A549 treated with RU486 at 1 μM for 4 hours (cell line): ENCODE results near the gene GALT. TPM values are rescaled to one million over a fixed set of nuclear protein-coding genes. Genes with fewer than 3 reads are reported as not detected.

Source experiments
- total RNA-seq: library from RNA; stranded (reverse); fragments of 200-300 nt; extraction: Qiagen RNA extraction; gene quantifications from 5 replicates; pipeline ENCODE4 v1.2.3, GENCODE V29; 2022; ENCODE audit warnings: low read depth

GALT gene
- total RNA-seq = 15.5 to 21.5 TPM (median 19.6 TPM) in 5 replicates

DNA sequence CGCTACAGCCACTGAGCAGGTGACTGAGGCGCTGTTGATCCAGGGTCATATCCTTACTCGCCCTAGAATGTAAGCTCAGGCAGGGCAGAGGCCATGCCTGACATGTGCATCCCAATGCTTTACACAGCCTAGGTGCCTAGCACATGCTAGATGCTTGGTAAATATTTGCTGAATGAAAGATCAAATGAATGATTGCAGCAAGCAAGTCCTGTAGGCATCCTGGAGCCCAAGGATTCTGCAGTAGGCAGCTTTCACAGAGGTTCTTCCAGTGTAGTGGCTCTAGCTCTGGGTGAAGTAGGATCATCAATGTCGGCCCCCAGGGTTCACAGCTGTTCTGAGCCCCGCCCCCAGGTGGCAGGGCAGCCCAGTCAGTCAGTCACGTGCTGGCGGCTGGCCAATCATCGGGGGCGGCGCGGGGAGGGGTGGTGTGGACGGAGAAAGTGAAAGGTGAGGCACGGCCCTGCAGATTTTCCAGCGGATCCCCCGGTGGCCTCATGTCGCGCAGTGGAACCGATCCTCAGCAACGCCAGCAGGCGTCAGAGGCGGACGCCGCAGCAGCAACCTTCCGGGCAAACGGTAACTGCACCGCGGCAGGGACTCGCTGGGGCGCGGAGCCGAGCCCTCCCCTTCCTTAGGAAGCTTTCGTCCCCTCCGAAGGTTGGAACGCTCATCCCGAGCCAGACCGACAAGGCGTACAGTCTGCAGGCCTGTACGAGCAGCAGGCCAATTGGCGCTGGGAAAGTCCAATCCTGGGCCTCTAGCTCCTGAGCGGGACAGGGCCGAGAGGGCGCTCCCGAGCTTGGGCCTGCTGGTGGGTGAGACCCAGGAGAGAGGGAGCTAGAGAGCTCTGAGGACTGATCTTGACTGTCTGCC, at the start of gene GALT:
GALT (plus strand) TSS at position 465 of the 873 bp plus-strand sequence; CDS start at position 495, 30 bp downstream.

DNA sequence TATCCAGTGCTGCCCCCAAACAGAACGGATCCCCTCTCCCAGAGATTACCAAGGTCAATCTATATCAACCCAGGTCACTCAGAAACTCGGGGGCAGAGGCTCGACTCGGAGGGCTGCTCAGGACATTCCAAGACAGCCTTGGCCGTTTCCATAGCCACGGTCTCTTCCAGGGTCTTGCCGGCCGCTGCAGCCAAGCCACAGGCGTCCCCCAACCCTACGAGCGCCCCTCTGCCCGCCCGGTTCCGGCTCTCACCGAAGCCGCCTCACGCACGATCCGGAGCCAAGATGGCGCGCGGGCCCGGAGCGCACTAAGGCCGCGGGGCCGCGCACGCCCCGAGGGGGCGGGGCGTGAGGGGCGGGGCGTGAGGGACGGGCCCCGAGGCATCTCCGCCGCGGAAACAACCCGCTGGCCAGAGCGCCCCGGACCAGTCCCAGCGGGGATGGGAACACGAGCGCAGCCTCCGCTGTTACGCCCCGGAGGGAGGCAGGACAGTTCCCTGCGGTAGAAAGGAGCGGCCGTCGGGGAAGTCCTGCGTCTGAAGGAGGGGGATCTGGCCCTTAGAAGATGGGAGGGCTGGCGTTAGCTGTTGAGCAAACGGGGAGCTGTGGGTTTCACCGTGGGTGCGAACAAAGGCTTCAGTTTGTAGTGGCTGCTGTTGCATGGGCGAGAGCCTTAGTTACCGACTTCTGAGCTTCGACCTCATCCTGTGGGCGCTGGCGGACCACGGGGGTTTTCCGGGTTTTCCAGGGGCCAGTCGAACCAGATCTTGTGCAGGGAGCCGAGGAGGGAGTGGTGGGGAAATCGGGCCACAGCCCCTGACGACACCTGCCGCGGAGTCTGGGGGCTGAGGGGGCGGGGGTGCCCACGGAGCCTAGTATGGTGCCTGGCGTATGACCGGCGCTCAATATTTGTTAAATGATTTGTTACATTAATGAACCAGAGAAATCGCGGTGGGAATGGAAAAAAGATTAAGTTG, 34.4 kb upstream of the GALT start, which contains the start of gene RPP25L:
RPP25L (minus strand) TSS at position 287 of the 977 bp plus-strand sequence. CDS start 801 bp downstream, outside the sequence.

DNA sequence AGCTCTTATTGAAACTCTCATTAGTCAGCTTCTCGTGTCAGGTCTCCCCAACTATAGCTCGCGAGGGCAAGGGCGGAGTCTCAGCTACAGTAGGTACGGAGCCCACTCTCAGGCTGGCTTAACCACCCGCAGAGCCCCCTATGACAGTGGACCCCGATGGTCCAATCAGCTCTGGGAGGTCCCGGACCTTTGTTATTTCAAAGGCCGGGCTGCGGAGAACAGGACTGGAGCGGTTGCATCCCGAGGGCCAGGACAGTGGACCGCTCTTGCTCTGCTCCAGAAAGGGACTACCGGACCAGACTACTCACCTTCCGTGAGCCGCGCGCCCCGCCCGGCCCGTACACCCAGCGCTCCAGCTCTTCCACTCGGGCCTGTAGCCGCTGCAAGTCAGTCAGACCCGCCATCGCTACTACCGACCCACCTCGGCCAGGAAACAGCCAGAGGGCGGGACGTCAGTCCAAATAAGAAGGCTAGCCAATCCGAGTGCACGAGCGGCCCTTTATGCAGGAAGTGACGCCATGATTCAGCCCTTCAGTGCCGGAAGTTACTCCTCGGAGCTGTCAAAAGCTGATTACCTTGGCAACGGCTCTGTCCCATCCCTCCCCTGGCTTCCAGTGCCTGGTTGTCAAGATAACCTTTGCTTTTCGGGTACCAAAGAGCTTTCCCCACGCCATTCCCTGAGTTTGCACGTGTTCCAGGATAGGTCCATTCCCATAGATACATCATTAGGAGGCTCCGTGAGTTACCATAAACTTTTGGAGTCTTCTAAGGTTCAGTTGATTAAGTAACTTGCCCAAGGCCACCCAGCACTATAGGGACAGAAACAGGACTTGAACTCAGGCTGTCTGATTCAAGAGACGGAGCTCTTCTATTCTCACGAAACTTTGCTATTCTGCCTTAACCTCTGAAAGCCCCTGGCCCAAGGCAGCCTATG, 26.1 kb upstream of the GALT start, which contains the start of gene DCTN3:
DCTN3 (minus strand) TSS at position 435 of the 934 bp plus-strand sequence; CDS start at position 404, 31 bp downstream.

DNA sequence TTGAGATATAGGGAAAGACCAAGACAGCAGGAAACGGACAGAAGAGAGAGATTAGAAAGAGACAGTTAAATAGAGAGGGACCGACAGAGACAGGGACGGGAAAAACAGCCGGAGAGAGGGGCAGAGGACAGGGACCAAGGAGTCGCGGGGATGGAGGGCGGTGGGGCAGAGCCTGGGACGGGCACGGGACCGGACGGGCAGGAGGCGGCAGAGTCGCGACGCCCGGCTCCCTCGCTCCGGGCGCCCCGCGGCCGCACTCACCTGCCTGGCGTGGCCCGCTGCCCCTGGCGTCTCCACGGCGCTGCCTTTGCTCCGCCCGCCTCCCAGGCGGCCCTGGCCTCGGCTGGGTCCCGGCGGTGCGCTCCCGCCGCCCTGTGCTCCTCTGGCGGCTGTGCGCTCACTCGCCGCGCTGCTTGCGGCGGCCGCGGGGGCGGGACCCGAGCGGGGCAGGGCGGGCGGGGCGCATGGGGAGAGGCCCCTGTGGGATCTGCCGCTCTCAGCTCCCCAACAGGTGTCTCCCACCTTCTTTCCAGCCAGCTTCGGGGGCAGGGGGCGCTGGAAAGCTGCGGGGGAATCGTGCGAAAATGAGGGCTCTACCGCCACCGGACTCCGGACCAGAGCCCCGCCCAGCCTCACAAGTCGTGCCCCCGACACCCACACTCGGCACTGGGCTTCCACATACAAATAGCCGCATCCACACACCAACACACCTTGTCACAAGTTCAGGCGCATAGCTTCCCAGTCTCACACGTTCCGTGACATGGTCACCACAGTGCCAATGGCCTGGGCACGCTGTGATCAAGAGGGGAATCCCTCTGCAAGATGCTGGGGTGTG, 17.6 kb upstream of the GALT start, which contains the start of gene ARID3C:
ARID3C (minus strand) TSS at position 411 of the 835 bp plus-strand sequence. CDS start 1,052 bp downstream, outside the sequence.

DNA sequence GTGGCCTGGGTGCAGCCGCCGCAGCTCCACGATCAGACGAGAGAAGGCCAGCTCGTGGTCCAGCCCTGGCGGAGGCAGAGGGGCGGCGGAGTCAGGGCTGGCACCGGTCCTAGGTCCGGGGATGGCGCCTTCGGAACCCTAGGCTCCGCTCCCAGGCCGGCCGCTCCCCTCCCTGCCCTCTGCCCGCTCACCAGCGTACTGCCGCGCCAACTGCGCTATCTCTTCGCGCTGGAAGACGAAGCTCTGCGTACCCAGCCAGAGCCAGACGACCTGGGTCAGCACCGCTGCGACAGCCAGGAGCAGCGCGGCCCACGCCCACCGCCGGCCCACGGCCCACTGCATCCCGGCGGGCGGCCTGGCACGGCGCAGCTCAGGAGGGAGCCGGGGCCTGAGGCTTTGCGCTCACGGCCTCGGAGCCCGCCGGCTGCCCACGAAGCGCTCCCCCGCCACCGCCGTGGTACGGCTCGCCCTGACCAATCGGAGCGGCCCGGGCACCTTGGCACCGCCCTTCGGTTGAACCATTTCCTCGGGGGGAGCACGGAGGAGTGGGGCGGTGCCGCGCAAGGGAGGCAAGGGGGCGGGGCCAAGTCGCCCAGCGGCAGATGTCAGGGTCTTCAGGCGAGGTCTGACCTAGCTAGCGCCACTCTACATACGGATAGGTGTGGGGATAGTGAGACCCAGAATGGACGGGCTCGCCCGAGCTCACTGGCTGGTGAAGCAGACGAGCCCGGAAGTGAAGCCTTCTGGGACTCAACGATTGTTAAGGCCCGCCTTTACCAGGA, 8.9 kb upstream of the GALT start, which contains the start of gene SIGMAR1:
SIGMAR1 (minus strand) TSS at position 432 of the 782 bp plus-strand sequence; CDS start at position 342, 90 bp downstream.

DNA sequence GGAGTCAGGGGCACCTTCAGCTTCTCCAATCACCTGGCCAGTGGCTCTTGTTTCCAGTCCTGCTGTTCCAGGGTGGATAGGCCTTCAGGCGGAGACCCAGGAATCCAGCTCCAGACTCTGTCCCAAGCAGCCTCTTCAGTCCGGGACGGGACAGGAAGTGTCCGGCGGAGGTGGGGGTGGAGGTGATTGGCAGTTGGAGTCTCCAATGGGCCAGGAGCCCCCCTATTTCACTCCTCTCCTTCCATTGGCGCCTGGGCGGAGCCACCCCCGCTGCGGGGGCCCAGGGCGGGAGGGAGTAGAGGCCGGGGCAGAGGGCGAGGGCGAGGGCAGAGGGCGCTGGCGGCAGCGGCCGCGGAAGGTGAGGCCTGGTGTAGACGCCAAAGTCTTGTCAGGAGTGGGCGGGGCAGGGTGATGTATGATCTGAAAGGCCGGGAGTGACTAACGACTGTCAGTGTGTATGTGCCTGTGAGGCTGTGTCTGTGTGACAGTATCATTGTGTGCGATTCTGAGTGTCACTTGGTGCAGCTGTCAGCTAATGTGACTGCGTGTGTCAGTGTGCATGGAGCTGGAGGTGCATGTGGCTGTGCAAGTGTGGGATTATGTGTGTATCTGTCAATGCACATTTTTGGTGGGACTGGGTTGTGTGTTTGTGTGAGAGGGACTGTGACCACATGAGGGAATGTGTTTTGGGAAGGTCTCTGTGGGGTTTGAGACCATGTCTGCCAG, 5.6 kb downstream of the GALT start, which contains the start of gene IL11RA:
IL11RA (plus strand) TSS at position 310 of the 726 bp plus-strand sequence. CDS start 3,033 bp downstream, outside the sequence.

GRCh38 chr9:34662526-34663302, 16.2 kb downstream of the GALT start, which contains the start of gene CCL27:
TSS of gene CCL27 (minus strand) at chr9:34662657. CDS start at chr9:34662633, 24 bp downstream.

DNA sequence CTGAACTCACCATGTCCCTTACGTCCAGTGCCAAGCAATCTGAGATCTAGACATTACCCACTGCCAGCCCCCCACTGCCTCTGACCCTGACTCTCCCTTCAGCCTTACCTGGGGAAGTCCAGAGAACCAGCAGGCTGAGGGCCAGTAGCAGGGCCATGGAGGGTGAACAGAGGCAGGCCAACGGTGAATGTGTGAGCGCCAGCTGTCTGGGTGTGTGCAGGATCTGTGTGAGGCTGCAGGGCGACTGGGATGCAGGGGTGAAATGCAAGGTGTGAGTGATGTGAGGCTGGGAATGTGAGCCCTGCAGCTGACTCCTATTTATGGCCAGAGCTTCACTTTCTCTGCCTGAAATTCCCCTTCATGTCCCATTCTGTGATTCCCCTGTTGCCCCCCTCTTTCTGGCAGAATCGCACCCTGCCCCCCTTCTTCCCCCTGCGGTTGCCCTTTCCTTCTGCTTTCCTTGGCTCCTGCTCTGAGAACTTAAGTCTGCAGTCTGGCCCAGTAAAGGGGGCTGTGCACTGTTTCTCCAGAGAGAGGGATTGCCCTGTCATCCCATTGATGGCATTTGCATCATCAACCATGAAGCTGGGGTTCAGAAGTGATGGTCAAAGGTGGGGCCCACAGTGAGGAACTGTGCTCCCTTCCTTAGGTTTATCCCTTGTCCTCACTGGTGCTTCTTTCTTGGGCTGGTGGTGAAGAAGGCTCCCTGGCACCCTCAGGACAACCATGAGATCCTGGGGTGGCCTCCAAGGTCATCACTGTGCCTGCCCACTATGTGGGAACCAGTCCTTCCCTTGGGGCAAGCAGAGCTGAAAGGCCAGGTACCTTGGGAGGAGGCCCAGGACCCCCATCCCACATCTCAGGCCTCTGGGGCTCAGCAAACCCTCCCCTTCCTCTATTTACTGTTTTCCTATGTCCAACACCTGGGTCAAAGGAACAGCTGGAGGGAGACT, 44.8 kb downstream of the GALT start, which contains the start of gene CCL19:
CCL19 (minus strand) TSS at position 294 of the 953 bp plus-strand sequence; CDS start at position 157, 137 bp downstream.

Other genes starting within 250 kb of the GALT start
- 14.5 to 19.1 TPM (median 18.6 TPM) in 5 replicates for gene FAM219A, start 188.1 kb upstream of the GALT start, total RNA-seq
- 0.12 to 0.42 TPM (median 0.15 TPM) in 5 replicates for gene DNAI1, start 187.9 kb upstream of the GALT start, total RNA-seq
- 0.66 to 2.6 TPM (median 1.9 TPM) in 5 replicates for gene ENHO, start 123.7 kb upstream of the GALT start, total RNA-seq
- 0.08 to 0.22 TPM (median 0.14 TPM) in 3 of 5 replicates, not detected in the others for gene CNTFR, start 57.0 kb upstream of the GALT start, total RNA-seq
- gene RPP25L, start 34.6 kb upstream of the GALT start, total RNA-seq = 37.8 to 51.7 TPM (median 46.0 TPM) in 5 replicates
- 102 to 123 TPM (median 108 TPM) in 5 replicates for gene DCTN3, start 26.2 kb upstream of the GALT start, total RNA-seq
- 0.07 to 0.17 TPM (median 0.13 TPM) in 3 of 5 replicates, not detected in the others for gene ARID3C, start 17.6 kb upstream of the GALT start, total RNA-seq
- 163 to 210 TPM (median 202 TPM) in 5 replicates for gene SIGMAR1, start 8.9 kb upstream of the GALT start, total RNA-seq
- 3.2 to 7.1 TPM (median 6.1 TPM) in 5 replicates for gene IL11RA, start 5.5 kb downstream of the GALT start, total RNA-seq
- 0.22 to 0.41 TPM (median 0.23 TPM) in 3 of 5 replicates, not detected in the others for gene CCL27, start 16.0 kb downstream of the GALT start, total RNA-seq
- not detected in 5 replicates for gene CCL19, start 44.6 kb downstream of the GALT start, total RNA-seq
- gene CCL21, start 63.5 kb downstream of the GALT start, total RNA-seq = not detected in 5 replicates